Testis (tissue), 2 donors: ENCODE data around the gene ATP2B2.

Experiments
- CTCF ChIP-seq, 3 experiments: fragments of 450-650 bp in 2 of 3; fragments of 200-600 bp in 1 of 3; sonication (generic) in 1 of 3; IDR thresholded peaks; one replicate each; pipeline ENCODE4 v1.5.1; 2016 to 2019; ENCODE audit warnings: antibody characterized with exemption in 3 of 3, mild to moderate bottlenecking in 2 of 3, moderate library complexity in 1 of 3
- POLR2A ChIP-seq: fragments of 450-650 bp; IDR thresholded peaks from one replicate; pipeline ENCODE4 v1.6.1; 2017; ENCODE audit warnings: antibody characterized with exemption, mild to moderate bottlenecking, moderate library complexity

- no peak for TF ChIP-seq POLR2A
- no peak for TF ChIP-seq CTCF (IDR thresholded peaks at IDR 0.05)
These were observed 154.9 kb downstream of the ATP2B2 start for GRCh38 chr3:10350324-10350985.
